ENCODE results near the gene MAF. TPM values are rescaled to one million over a fixed set of nuclear protein-coding genes. Genes with fewer than 3 reads are reported as not detected.

The MAF gene
- total and polyA plus RNA-seq, 9 of the 15 experiments (the other 6 are each of a cell fraction or from before 2014, with no cell fraction given), result 0.01 to 0.18 TPM; not detected in 7

GRCh38 chr16:79623824-79624223 is 23.3 kb upstream of the MAF start:
- DNase-seq (ENCODE audit: extremely low read depth in 1 of 4, low spot score in 3 of 4) (no peak), FAIRE-seq (no peak), ATAC-seq (no peak)
- BruUV-seq (replicated peaks), result no TSS peak
- Histone ChIP-seq H3K4me1 (replicated peaks in 1 of 2; ENCODE audit: control insufficient read depth in 2 of 2, insufficient read depth in 2 of 2, low read length in 2 of 2) (no peaks in the 10 kb centered on the region), H3K27ac (ENCODE audit: extremely low read depth, low read depth, low read length) (no peak overlapping the region), H3K4me2 (ENCODE audit: insufficient read depth, low read length) (no peak overlapping the region), H4K20me1 (replicated peaks; ENCODE audit: control insufficient read depth, insufficient read depth, low read length) (no peaks in the 10 kb centered on the region), H3K36me3 (ENCODE audit: control insufficient read depth, insufficient read depth, low read length) (no peaks in the 10 kb centered on the region), H3K27me3 (ENCODE audit: control insufficient read depth in 2 of 2, insufficient read depth in 2 of 2, low read length in 2 of 2) (peaks cover 17 to 29% of the 10 kb centered on the region in 2 experiments), H3K9ac (ENCODE audit: insufficient read depth in 1 of 2, low read depth in 2 of 2, low read length in 2 of 2) (no peak overlapping the region), H3K9me3 (replicated peaks; ENCODE audit: control insufficient read depth, insufficient read depth, low read depth, low read length) (no peaks in the 10 kb centered on the region), H2AFZ (ENCODE audit: low read depth, low read length) (no peak overlapping the region), H3K4me3 (no peak overlapping the region), H3K9me1 (ENCODE audit: control insufficient read depth, insufficient read depth, low read length) (no peaks in the 10 kb centered on the region), H3K79me2 (ENCODE audit: control insufficient read depth, insufficient read depth, low read length) (no peaks in the 10 kb centered on the region)
- in situ Hi-C loops (cut with MboI) (no loop called here), intact Hi-C loops (cut with micrococcal nuclease) (no loop called here)
- CTCF ChIA-PET (ENCODE audit: low intra/inter-chr PET ratio), result no interaction called here
- WGBS (ENCODE audit: insufficient coverage, low coverage, missing lambda C conversion rate), result 0% methylated on average over 2 of the region's 2 CpGs
- POLR2A ChIA-PET, result no interaction called here
- TF ChIP-seq GTF2E2 (tag; IDR thresholded peaks at IDR 0.05), result no peak
- no peak for TF ChIP-seq NR1H2 (CRISPR knock-in tag; IDR thresholded peaks at IDR 0.05)
- TF ChIP-seq JUND (IDR thresholded peaks at IDR 0.05; ENCODE audit: borderline replicate concordance, low read depth, low read length), result no peak
- no peak for TF ChIP-seq JUND (tag; IDR thresholded peaks at IDR 0.05; ENCODE audit: borderline replicate concordance, low read depth, low read length)
- no peak for TF ChIP-seq MCM7 (IDR thresholded peaks at IDR 0.05)
- no peak for TF ChIP-seq AFF1 (IDR thresholded peaks at IDR 0.05; ENCODE audit: low read depth in 1 of 2, partially characterized antibody in 2 of 2)
- no peak for TF ChIP-seq NR2F6 (CRISPR knock-in tag; IDR thresholded peaks at IDR 0.05)
- TF ChIP-seq THRAP3 (IDR thresholded peaks at IDR 0.05; ENCODE audit: borderline replicate concordance), result no peak
- no peak for TF ChIP-seq FOXK1 (CRISPR knock-in tag; IDR thresholded peaks at IDR 0.05; ENCODE audit: borderline replicate concordance)
- no peak for TF ChIP-seq MAX (CRISPR knock-in tag; IDR thresholded peaks at IDR 0.05)
- TF ChIP-seq ZNF224 (CRISPR knock-in tag; IDR thresholded peaks at IDR 0.05), result no peak
- TF ChIP-seq PHF21A (IDR thresholded peaks at IDR 0.05; ENCODE audit: borderline replicate concordance, low read depth), result no peak
- no peak for TF ChIP-seq ARHGAP35 (IDR thresholded peaks at IDR 0.05; ENCODE audit: partially characterized antibody)
- TF ChIP-seq ELF2 (CRISPR knock-in tag; IDR thresholded peaks at IDR 0.05), result no peak
- TF ChIP-seq TAF9B (IDR thresholded peaks at IDR 0.05; ENCODE audit: partially characterized antibody), result no peak
- no peak for TF ChIP-seq PHB2 (IDR thresholded peaks at IDR 0.05; ENCODE audit: low read depth)
- TF ChIP-seq ZBTB34 (CRISPR knock-in tag; IDR thresholded peaks at IDR 0.05), result no peak
- TF ChIP-seq ZBED1 (IDR thresholded peaks at IDR 0.05), result no peak
